Parathyroid adenoma (tissue), 2 donors: Measurements from ENCODE around the gene ATP6V1F.

Experiments used
- H2AFZ ChIP-seq: fragments of 300-600 bp; sonication (generic); one replicate; pipeline ENCODE4 v1.7.0; 2017; ENCODE audit warnings: antibody characterized with exemption, mild to moderate bottlenecking
- H3K27ac ChIP-seq: fragments of 300-600 bp; sonication (generic); one replicate; pipeline ENCODE4 v1.7.0; 2017
- H3K27me3 ChIP-seq: fragments of 300-600 bp; sonication (generic); one replicate; pipeline ENCODE4 v1.7.0; 2017; ENCODE audit warnings: low read length; ENCODE audit not compliant: control insufficient read depth, insufficient read depth
- H3K36me3 ChIP-seq: fragments of 300-600 bp; sonication (generic); one replicate; pipeline ENCODE4 v1.7.0; 2017; ENCODE audit warnings: low read length; ENCODE audit not compliant: control insufficient read depth, insufficient read depth
- H3K4me1 ChIP-seq: fragments of 300-600 bp; sonication (generic); one replicate; pipeline ENCODE4 v1.7.0; 2017; ENCODE audit warnings: control low read depth
- H3K4me2 ChIP-seq: fragments of 300-600 bp; sonication (generic); one replicate; pipeline ENCODE4 v1.7.0; 2017; ENCODE audit warnings: low read length
- H3K4me3 ChIP-seq: fragments of 300-600 bp; sonication (generic); one replicate; pipeline ENCODE4 v1.7.0; 2017; ENCODE audit warnings: low read depth, low read length
- H3K79me2 ChIP-seq: fragments of 300-600 bp; sonication (generic); one replicate; pipeline ENCODE4 v1.7.0; 2017; ENCODE audit warnings: control low read depth
- H3K9ac ChIP-seq: fragments of 300-600 bp; sonication (generic); one replicate; pipeline ENCODE4 v1.7.0; 2017; ENCODE audit warnings: mild to moderate bottlenecking
- H3K9me3 ChIP-seq: fragments of 300-600 bp; sonication (generic); one replicate; pipeline ENCODE4 v1.7.0; 2017; ENCODE audit warnings: low read length; ENCODE audit not compliant: control insufficient read depth
- CTCF ChIP-seq: fragments of 300-600 bp; sonication (generic); IDR thresholded peaks from one replicate; pipeline ENCODE4 v1.7.0; 2017; ENCODE audit warnings: antibody characterized with exemption, mild to moderate bottlenecking
- donor health status: primary hyperparathyroidism.

ATP6V1F gene

GRCh38 chr7:128885370-128886187, 22.9 kb downstream of the ATP6V1F start:
- Histone ChIP-seq H3K27ac (no peak overlapping the region), H3K79me2 (no peaks in the 10 kb centered on the region), H3K4me2 (no peak overlapping the region), H3K9me3 (no peaks in the 10 kb centered on the region), H2AFZ (no peak overlapping the region), H3K36me3 (no peaks in the 10 kb centered on the region), H3K9ac (no peak overlapping the region), H3K4me3 (no peak overlapping the region), H3K27me3 (no peaks in the 10 kb centered on the region), H3K4me1 (no peaks in the 10 kb centered on the region)
- no peak for TF ChIP-seq CTCF

GRCh38 chr7:128886391-128887168, 23.9 kb downstream of the ATP6V1F start:
- Histone ChIP-seq H3K4me1 (no peaks in the 10 kb centered on the region), H2AFZ (no peak overlapping the region), H3K36me3 (no peaks in the 10 kb centered on the region), H3K27ac (no peak overlapping the region), H3K4me3 (no peak overlapping the region), H3K9me3 (no peaks in the 10 kb centered on the region), H3K9ac (no peak overlapping the region), H3K4me2 (no peak overlapping the region), H3K27me3 (no peaks in the 10 kb centered on the region), H3K79me2 (no peaks in the 10 kb centered on the region)
- TF ChIP-seq CTCF = no peak

- Histone ChIP-seq H3K9ac (no peak overlapping the region), H3K4me1 (no peaks in the 10 kb centered on the region), H3K79me2 (no peaks in the 10 kb centered on the region), H3K27me3 (no peaks in the 10 kb centered on the region), H2AFZ (no peak overlapping the region), H3K4me2 (no peak overlapping the region), H3K4me3 (no peak overlapping the region), H3K27ac (no peak overlapping the region), H3K36me3 (no peaks in the 10 kb centered on the region), H3K9me3 (no peaks in the 10 kb centered on the region)
- no peak for TF ChIP-seq CTCF
These were observed 24.7 kb downstream of the ATP6V1F start for GRCh38 chr7:128887169-128888038.

GRCh38 chr7:128888039-128888755, 25.5 kb downstream of the ATP6V1F start:
- no peaks in the 10 kb centered on the region for H3K4me1 ChIP-seq

More at GRCh38 chr7:128888039-128888755, 25.5 kb downstream of the ATP6V1F start:
- no peak overlapping the region for H3K4me3 ChIP-seq
- no peaks in the 10 kb centered on the region for H3K36me3 ChIP-seq
- no peak overlapping the region for H3K4me2 ChIP-seq
- H3K27me3 ChIP-seq = no peaks in the 10 kb centered on the region
- TF ChIP-seq CTCF = no peak
- H3K9me3 ChIP-seq = no peaks in the 10 kb centered on the region
- H3K9ac ChIP-seq = no peak overlapping the region
- no peak overlapping the region for H2AFZ ChIP-seq
- no peak overlapping the region for H3K27ac ChIP-seq
- no peaks in the 10 kb centered on the region for H3K79me2 ChIP-seq
